Esophagus (tissue), 2 donors: ENCODE measurements around the gene FAM222A. TPM values are rescaled to one million over a fixed set of nuclear protein-coding genes. Genes with fewer than 3 reads are reported as not detected.

Source experiments
- H3K27ac ChIP-seq, 2 donors: one replicate each; pipeline ENCODE4 v1.5.1; 2013; ENCODE audit warnings: low read depth in 2 of 2, mild to moderate bottlenecking in 2 of 2, inconsistent platforms in 1 of 2, low read length in 1 of 2, moderate library complexity in 1 of 2
- H3K27me3 ChIP-seq, 2 donors: one replicate each; pipeline ENCODE4 v1.6.1; 2013; ENCODE audit warnings: low read length in 2 of 2, control low read depth in 1 of 2, mild to moderate bottlenecking in 1 of 2; ENCODE audit not compliant: insufficient read depth in 2 of 2, control insufficient read depth in 1 of 2
- H3K36me3 ChIP-seq, 2 donors: one replicate each; pipeline ENCODE4 v1.6.1; 2013; ENCODE audit warnings: low read length in 1 of 2; ENCODE audit not compliant: control insufficient read depth in 2 of 2, insufficient read depth in 2 of 2
- H3K4me1 ChIP-seq, 2 donors: one replicate each; pipeline ENCODE4 v1.6.1; 2013; ENCODE audit warnings: low read length in 1 of 2; ENCODE audit not compliant: control insufficient read depth in 2 of 2, insufficient read depth in 2 of 2
- H3K4me3 ChIP-seq, 2 donors: one replicate each; pipeline ENCODE4 v1.5.1; 2013; ENCODE audit warnings: low read length in 2 of 2, mild to moderate bottlenecking in 2 of 2, low read depth in 1 of 2, moderate library complexity in 1 of 2
- H3K9me3 ChIP-seq, 2 donors: one replicate each; pipeline ENCODE4 v1.6.1; 2013; ENCODE audit warnings: mild to moderate bottlenecking in 2 of 2, low read depth in 1 of 2, low read length in 1 of 2, moderate library complexity in 1 of 2; ENCODE audit not compliant: control insufficient read depth in 2 of 2, insufficient read depth in 1 of 2
- WGBS, 2 donors: extraction: QIAGEN DNeasy Blood & Tissue Kit; methylation state at CpG; one replicate each; pipeline ENCODE4 v1.1.7; 2013; 5-methylcytosine and 5-hydroxymethylcytosine counted together
- polyA plus RNA-seq, 2 donors: library from polyadenylated mRNA; stranded (reverse); fragments of 200-250 nt; gene quantifications; one replicate each; pipeline ENCODE4 v1.2.3, GENCODE V29; 2013
- donor health status: healthy with polysubstance abuse.
- donor health status: Bipolar disorder and iron deficiency.

Gene FAM222A
- polyA plus RNA-seq, 2 donors: 3.2 to 3.9 TPM

GRCh38 chr12:109735051-109735521 is 21.5 kb downstream of the FAM222A start:
- no peaks in the 10 kb centered on the region for H3K36me3 ChIP-seq
- peaks cover 0 to 3% of the 10 kb centered on the region in 2 donors for H3K9me3 ChIP-seq
- H3K27me3 ChIP-seq: no peaks in the 10 kb centered on the region
- no peaks in the 10 kb centered on the region for H3K4me1 ChIP-seq
- H3K27ac ChIP-seq: no peak overlapping the region
- WGBS, 2 donors: 66 to 69% methylated on average over 12 of the region's 12 CpGs
- no peak overlapping the region for H3K4me3 ChIP-seq

- 60 to 65% methylated on average over 9 of the region's 9 CpGs for WGBS, 2 donors
- no peak overlapping the region for H3K27ac ChIP-seq
- H3K36me3 ChIP-seq: no peaks in the 10 kb centered on the region
- no peaks in the 10 kb centered on the region for H3K4me1 ChIP-seq
- H3K27me3 ChIP-seq: no peaks in the 10 kb centered on the region
- H3K4me3 ChIP-seq: no peak overlapping the region
- H3K9me3 ChIP-seq: peaks cover 0 to 3% of the 10 kb centered on the region in 2 donors
Observed at GRCh38 chr12:109735825-109736551, 22.4 kb downstream of the FAM222A start.

GRCh38 chr12:109736552-109737108 is 23.0 kb downstream of the FAM222A start:
- peaks cover 0 to 3% of the 10 kb centered on the region in 2 donors for H3K9me3 ChIP-seq
- no peaks in the 10 kb centered on the region for H3K4me1 ChIP-seq
- no peak overlapping the region for H3K4me3 ChIP-seq
- no peak overlapping the region for H3K27ac ChIP-seq
- H3K36me3 ChIP-seq: no peaks in the 10 kb centered on the region
- 38 to 41% methylated on average over 12 of the region's 12 CpGs for WGBS, 2 donors
- H3K27me3 ChIP-seq: no peaks in the 10 kb centered on the region

- 26% methylated on average over 1 of the region's 1 CpG for WGBS, 2 donors
- no peak overlapping the region for H3K4me3 ChIP-seq
- no peaks in the 10 kb centered on the region for H3K4me1 ChIP-seq
- no peaks in the 10 kb centered on the region for H3K36me3 ChIP-seq
- no peak overlapping the region for H3K27ac ChIP-seq
- H3K27me3 ChIP-seq: no peaks in the 10 kb centered on the region
- peaks cover 0 to 3% of the 10 kb centered on the region in 2 donors for H3K9me3 ChIP-seq
Observed at GRCh38 chr12:109737126-109737525, 23.5 kb downstream of the FAM222A start.

DNA sequence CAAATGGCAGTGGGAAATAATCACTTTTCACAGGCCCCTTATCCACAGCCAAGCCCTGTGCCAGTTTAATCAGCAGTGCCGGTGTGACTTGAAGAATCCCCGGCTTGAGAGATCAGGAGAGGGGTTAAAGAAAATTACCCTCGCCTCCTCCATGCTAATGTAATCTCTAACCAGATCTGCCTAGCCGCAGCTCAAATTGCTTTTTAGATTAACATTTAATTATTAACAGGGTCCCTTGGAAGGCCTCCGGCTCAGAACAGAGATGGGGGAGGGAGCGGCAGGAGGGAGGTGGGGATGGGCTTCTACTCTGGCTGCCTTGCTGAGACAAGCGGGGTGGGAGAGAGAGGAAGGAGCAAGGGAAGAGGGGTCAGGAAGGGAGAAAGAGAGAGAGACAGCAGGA is 24.0 kb downstream of the FAM222A start:
- H3K9me3 ChIP-seq: peaks cover 0 to 3% of the 10 kb centered on the region in 2 donors
- WGBS, 2 donors: 69 to 76% methylated on average over 7 of the region's 7 CpGs
- no peaks in the 10 kb centered on the region for H3K36me3 ChIP-seq
- H3K4me1 ChIP-seq: no peaks in the 10 kb centered on the region
- no peak overlapping the region for H3K4me3 ChIP-seq
- no peaks in the 10 kb centered on the region for H3K27me3 ChIP-seq
- H3K27ac ChIP-seq: no peak overlapping the region

- Histone ChIP-seq H3K27ac (no peak overlapping the region), H3K9me3 (peaks cover 0 to 3% of the 10 kb centered on the region in 2 donors), H3K36me3 (no peaks in the 10 kb centered on the region), H3K4me3 (no peak overlapping the region), H3K4me1 (no peaks in the 10 kb centered on the region), H3K27me3 (no peaks in the 10 kb centered on the region)
- WGBS, 2 donors: 61 to 62% methylated on average over 4 of the region's 4 CpGs
Observed at GRCh38 chr12:109738209-109738608, 24.6 kb downstream of the FAM222A start.

DNA sequence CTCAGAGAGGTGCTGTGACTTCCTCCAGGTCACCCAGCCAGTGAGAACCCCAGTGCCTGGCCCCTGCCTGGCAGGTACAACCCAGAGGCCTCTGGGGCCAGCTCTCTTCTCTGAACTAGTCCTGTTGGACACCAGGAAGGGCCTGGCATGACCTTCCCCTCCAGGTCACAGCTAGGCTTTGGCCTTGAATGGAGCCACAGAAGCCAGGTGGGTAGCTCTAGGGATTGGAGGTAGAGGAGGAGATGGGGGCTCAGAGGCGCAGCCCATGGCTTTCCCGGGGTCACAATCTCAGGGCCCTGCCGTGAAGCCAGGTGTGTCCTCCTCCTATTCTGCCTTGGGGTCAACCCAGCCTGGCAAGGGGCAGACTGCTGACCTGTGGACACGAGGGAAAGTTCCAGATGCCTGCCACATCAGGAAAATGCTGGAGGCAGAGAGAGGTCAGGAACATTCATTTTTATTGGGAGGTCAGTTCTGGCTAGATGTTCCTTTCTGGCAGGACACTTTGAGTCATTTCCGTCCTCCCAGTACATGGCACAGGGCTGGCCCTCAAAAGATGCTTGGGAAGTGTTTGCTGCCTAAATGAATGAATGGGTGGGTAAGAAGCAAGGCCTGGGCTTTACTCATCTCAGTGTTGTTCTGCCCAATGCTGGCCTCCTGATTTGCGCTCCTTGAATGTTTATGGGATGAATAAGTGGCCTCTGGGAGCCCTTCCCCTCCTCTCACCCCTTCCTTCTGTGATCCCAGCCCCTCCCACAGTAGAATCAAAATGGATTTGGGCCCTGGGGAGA is 25.4 kb downstream of the FAM222A start:
- Histone ChIP-seq H3K27ac (no peak overlapping the region), H3K9me3 (peaks cover 0 to 3% of the 10 kb centered on the region in 2 donors), H3K4me1 (no peaks in the 10 kb centered on the region), H3K36me3 (no peaks in the 10 kb centered on the region), H3K4me3 (no peak overlapping the region), H3K27me3 (no peaks in the 10 kb centered on the region)
- WGBS, 2 donors: 84 to 88% methylated on average over 6 of the region's 6 CpGs

DNA sequence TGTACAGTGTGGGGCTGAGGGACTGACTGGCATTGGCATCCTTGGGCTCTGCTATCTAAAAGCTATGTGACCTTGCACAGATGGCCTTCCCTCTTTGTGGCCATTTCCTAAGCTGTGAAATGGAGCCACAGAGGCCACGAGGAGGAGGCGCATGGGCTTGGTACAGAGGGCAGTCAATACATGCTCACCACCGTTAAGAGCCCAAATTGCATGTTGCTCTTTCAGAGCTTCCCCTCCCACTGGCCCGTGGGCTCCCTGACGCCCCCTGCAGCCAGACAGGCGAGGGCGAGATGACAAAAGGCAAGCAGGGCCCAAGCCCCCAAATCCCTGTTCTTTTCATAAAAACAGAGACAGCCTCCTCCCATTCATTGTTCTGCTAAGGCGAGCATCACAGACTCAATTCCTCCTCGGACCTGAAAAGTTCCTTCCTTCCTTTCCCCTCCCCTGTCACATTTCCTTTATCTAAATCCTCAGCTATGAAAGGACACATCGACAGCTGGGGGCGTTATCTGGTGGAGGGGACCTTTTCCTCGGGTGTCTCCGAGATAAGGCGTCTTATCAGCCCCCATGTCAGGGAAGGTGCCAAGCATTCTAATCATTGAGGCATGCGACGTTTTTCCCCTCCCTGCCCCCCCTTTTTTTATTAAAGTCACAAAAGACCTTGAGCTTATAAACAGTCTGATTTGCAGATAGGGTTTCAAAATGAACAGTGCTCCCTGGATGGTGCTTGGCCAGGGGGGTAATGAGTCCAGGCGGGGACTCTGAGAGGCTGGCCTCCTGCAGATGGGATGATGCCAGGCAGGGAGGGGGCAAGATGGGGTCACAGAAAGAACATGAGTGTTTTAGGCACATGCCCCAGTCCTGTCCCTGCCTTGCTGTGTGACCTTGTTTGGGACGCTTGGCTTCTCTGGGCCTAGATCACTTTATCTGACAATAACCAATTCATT is 26.4 kb downstream of the FAM222A start:
- 43 to 50% methylated on average over 18 of the region's 18 CpGs for WGBS, 2 donors
- H3K27me3 ChIP-seq: no peaks in the 10 kb centered on the region
- no peaks in the 10 kb centered on the region for H3K4me1 ChIP-seq
- peaks cover 0 to 3% of the 10 kb centered on the region in 2 donors for H3K9me3 ChIP-seq
- no peak overlapping the region for H3K27ac ChIP-seq
- H3K4me3 ChIP-seq: no peak overlapping the region
- H3K36me3 ChIP-seq: no peaks in the 10 kb centered on the region
